ENCODE measurements around the gene THAP5.

Gene THAP5, protein sequence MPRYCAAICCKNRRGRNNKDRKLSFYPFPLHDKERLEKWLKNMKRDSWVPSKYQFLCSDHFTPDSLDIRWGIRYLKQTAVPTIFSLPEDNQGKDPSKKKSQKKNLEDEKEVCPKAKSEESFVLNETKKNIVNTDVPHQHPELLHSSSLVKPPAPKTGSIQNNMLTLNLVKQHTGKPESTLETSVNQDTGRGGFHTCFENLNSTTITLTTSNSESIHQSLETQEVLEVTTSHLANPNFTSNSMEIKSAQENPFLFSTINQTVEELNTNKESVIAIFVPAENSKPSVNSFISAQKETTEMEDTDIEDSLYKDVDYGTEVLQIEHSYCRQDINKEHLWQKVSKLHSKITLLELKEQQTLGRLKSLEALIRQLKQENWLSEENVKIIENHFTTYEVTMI

DNA sequence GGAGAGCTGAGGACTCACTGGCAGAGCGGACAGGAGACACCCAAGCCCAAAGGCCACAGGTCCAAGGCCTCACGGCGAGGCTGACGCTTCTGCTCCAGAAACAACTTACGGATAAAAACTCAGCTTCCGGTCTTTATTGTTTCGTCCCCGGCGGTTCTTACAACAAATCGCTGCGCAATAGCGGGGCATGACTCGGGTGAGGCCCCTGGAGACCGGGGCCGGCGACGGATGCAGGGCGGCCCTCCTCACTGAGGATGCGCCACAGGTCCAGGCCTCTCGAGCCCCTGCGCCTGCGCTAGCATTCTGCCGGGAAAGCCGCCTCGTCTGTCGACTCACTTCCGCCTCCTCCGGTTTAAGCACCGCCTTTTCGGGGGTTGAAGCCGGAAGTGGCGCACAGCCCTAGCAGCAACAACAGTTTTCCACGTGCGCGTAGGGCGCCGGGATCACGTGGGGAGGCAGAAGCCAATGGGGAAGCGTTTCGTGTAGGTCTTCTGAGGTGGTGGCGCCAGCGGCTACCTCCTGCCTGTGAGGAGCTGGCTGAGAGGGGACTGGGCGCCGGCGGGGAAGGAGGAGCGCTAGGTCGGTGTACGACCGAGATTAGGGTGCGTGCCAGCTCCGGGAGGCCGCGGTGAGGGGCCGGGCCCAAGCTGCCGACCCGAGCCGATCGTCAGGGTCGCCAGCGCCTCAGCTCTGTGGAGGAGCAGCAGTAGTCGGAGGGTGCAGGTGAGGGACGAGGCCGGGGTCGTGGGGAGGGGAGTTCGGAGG is at the start of gene THAP5, which contains the start of gene DNAJB9:
Gene THAP5, minus strand, starts transcription at position 326 of the 765 bp plus-strand sequence. Its CDS starts 137 bp downstream, at position 189.
Gene DNAJB9, plus strand, starts transcription at position 494 of the 765 bp plus-strand sequence. CDS start 1,853 bp downstream, outside the sequence.
- peak; percentile 97 to 98 for DNase-seq

- DNase-seq: no peak
Measured at GRCh38 chr7:108618056-108618455, 48.5 kb upstream of the THAP5 start.

DNA sequence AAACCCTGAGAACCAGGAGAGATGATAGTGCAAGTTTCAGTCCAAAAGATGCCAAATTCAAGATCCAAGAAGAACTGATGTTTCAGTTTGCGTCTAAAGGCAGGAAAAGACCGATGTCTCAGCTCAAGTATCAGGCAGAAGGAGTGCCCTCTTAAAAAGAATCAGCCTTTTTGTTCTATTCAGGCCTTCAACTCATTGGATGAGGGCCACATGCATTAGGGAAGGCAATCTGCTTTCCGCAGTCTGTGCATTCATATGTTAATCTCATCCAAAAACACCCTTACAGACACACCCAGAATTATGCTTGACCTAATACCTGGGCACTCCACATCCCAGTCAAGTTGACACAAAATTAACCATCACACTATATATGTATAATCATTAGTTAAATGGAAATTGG is 45.4 kb upstream of the THAP5 start:
- DNase-seq: no peak

DNA sequence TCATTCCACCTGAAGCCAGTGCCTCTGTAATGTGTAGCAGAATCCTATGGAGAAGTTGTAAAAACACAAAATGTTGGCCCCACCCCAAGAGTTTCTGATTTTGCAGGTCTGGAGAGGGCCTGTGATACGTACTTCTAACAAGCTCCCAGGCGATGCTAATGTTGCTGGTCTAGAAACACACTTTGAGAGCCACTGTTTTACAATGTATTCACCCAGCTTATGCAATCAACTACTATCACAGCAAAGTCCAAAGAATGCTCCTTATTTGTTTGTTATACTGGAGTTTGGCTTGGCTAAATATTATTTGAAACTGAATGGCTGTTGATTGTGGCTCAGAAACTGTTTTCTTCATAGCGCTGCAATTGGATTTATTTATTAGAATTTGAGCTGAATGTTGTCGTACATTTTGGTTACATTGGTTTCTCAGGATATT is 44.5 kb upstream of the THAP5 start:
- no peak for DNase-seq

GRCh38 chr7:108613147-108613948 is 43.8 kb upstream of the THAP5 start:
- DNase-seq: peak; percentile 62 to 70

- DNase-seq: no peak
Measured at GRCh38 chr7:108611268-108611667, 41.8 kb upstream of the THAP5 start.

- no peak for DNase-seq
Measured at GRCh38 chr7:108609643-108610042, 40.1 kb upstream of the THAP5 start.

GRCh38 chr7:108605559-108606201 is 36.2 kb upstream of the THAP5 start:
- no peak for DNase-seq

- no peak for DNase-seq
Measured at GRCh38 chr7:108604307-108605077, 35.0 kb upstream of the THAP5 start.

DNA sequence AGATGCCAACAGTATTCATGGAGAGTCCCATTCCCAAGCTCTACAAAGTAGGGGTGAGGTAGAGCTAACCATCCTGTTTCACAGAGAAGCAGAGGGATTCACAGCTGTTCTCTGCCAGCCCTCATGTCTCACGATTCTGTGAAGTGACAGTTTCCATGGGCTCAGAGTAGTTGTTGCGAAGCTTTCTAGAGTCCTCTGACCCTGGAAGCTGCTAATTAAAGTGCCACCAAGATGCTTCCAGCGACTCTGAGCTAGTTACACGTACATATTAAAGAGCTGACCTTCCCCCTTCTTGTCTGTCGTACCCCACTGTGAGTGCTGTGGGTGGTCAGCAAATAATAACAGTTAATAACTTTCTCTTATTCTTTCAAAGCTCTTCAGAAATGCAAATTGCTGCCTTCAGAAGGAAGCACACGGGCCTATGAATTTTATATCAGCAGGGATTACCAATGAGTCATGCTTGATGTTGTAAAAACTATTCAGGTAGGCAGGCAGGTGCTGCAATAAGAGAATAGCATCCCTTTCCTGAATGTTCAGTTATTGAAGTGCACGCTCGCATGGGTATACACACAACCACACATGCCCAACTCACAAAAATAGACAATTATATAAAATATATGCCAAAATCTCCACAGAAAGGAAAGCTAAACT is 34.3 kb upstream of the THAP5 start:
- no peak for DNase-seq

DNA sequence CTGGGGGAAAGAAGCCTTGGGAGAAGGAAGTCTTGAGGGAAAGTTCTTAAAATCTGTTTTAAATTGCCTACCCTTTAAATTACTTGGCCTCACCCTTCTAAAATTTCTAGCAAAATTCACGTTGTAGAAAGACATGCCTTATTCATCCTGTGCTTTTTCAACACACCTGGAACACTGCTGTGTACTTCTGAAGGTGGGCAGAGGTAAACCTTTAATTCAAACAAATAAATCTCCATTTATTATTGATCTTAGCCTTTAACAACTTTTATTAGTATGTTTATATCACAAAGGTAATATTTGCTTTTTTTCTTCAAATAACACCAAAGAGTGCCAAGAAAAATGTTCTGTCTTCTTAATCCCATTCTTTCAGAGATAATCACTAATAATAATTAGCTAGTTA is 30.9 kb upstream of the THAP5 start:
- no peak for DNase-seq

DNA sequence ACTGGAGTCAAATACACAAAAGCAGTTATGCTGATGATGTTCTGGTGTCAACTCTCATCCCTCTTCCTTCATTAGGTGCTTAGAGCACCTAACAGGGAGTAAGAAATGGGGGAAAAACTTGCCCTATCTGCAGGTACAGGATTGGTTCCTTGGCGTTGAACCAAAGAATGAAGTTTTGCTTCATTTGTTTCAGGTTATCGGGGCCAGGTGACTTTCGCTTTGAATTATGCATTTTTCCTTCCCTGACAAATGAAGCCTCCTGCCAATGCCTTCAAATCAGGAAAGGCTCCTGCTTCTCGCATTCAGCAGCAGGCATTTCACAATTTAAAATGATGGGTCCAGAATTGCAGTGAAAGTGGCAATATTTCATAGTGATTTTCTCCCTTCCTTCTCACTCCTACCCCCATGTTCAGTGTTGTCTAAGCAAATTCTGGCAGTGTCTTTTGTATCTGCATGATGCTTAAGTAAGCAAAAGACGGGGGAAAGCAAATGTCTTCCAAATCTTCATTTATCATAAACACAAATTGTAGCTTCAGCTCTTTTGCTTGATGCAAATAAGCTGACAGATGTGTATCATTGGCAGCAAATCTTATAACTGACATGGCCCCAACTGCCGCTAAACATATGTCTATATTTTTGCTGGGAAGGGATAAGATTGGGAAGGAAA is 29.5 kb upstream of the THAP5 start:
- DNase-seq: no peak

DNA sequence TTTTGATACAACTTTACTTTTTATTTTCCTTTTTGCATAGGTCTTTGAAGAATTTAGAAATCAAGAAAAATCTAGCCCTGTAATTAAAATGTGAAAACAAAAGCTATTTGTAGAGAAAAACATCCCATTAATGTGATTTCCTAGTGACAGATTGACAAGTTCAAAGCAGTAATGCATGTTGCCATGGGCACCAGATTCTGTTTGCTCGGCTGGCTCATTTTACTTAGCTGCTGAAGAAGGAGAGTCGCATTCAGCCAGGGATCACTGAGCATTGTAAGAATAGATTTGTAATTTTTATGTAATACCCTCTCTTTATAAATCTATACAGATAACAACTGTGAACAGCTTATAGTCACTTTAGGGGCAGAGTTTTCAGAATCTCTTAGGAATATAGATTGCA is 28.6 kb upstream of the THAP5 start:
- no peak for DNase-seq

- DNase-seq: no peak
Measured at GRCh38 chr7:108596560-108596959, 27.1 kb upstream of the THAP5 start.

DNA sequence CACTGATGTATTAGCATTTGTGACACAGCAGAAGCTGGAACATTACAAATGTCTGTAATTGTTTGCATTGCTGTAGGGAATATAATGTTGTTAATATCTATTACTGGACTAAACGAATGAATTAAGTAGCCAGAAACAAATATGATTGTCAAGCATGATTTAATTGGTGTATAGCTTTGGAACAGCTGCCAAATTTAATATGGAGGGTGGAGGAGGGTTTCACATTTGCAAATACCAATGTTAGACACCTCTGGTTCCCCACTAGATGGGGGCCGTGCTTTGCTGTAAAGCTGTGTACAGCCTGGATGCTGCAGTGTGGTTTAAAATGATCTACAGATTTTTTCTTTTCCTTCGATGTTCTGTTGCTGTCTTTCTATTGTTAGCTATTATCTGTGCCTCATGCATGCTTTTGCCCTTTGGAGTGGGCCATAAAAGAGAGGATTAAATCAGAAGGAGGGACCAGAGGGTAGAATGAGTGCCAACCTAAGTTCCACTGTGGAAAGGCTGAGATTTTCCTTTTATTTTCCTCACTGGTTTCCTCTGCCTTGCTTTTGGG is 23.2 kb upstream of the THAP5 start:
- DNase-seq: peak in 1 of 2 experiments; percentile 3

- no peak for DNase-seq
Measured at GRCh38 chr7:108590606-108591005, 21.1 kb upstream of the THAP5 start.

- DNase-seq: no peak
Measured at GRCh38 chr7:108589874-108590273, 20.4 kb upstream of the THAP5 start.

DNA sequence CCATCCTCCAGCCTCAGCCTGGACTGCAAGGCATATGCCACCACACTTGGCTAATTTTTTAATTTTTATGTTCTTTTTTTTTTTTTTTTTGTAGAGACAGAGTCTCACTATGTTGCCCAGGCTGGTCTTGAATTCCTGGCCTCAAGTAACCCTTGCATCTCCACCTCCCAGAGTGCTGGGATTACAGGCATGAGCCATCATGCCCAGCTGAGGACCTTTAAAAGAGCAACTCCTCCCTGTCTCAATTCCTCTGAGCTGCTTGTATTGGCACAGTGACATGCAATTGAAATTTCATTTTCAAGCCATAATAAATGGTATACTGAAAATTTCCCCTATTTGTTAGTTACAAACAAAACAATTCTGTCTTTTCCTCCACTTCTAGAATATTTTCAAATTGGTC is 19.7 kb upstream of the THAP5 start:
- DNase-seq: no peak

DNA sequence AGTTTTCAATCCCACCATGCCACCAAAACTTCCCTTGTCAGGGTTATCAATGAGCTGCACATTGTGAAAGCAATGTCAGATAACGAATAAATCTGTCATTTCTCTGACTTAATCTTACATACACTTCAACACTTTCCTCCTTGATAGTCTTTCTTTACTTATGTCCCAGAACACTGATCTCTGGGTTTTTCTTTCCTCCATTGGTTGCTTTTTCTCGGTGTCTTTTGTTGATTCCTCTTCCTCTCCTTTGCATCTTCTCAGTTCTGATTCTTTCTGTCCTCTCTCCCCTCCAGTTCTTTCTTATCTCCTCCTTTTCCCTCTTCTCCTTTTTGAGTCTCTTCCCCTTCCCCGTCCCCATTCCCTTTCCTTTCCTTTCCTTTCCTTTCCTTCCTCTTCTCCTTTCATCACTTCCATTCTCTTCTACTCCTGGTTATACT is 16.8 kb upstream of the THAP5 start:
- DNase-seq: no peak

DNA sequence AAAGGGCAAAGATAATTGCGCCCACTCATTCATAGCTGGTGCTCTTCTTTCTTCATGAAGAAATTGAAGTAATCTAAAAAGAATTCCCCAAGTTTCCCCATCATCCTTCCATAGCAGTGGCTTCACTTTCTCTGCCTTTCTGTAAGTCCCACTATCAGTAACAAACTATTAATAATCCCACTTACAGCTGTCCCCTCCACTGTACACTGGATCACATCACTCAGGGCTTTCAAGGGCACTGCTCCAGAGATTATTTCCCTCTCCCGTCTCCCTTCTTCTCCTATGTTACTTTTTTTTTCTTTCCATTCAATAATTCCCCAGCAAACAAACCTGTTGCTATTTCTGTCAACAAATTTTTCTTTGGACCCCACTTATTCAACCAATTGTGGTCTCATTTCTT is 16.3 kb upstream of the THAP5 start:
- DNase-seq: no peak
